WTC11 (cell line): ENCODE measurements around the gene CDK11A. TPM values are rescaled to one million over a fixed set of nuclear protein-coding genes. Genes with fewer than 3 reads are reported as not detected.
"Not testable (repeated sequence)": the region's sequence is repeated elsewhere in the genome, so short reads cannot be mapped to it uniquely, and the experiment has no call there.

Experiments
- ATAC-seq: fragments of 200-7000 bp; cut with Tn5 transposase; 2 replicates; pipeline ENCODE4 v1.10.0; 2021; ENCODE audit warnings: mild to moderate bottlenecking, moderate library complexity
- CTCF ChIA-PET: fragments of 300-600 bp; sonication (Branson Sonifier 250); formaldehyde crosslinking; loops from one replicate; lab custom pipeline; 2021; ENCODE audit warnings: antibody characterized with exemption; lab: Charles Lee
- POLR2A ChIA-PET: fragments of 350-600 bp; sonication (Branson Sonifier 250); formaldehyde crosslinking; loops from one replicate; lab custom pipeline; 2021; ENCODE audit warnings: antibody characterized with exemption; lab: Charles Lee
- DNase-seq: peaks from one replicate; pipeline ENCODE4 v3.0.0; 2021; ENCODE audit warnings: low spot score
- H3K27ac Mint-ChIP-seq: 2 replicates; pipeline ENCODE4 v1.8.0; 2021; ENCODE audit warnings: mixed read lengths
- H3K27me3 Mint-ChIP-seq: 2 replicates; pipeline ENCODE4 v1.8.0; 2021; ENCODE audit warnings: low read depth, mild to moderate bottlenecking, moderate library complexity, mixed read lengths
- H3K36me3 Mint-ChIP-seq: 2 replicates; pipeline ENCODE4 v1.8.0; 2021; ENCODE audit warnings: mixed read lengths
- H3K4me1 Mint-ChIP-seq: 2 replicates; pipeline ENCODE4 v1.8.0; 2022; ENCODE audit warnings: mixed read lengths
- H3K4me3 Mint-ChIP-seq: 2 replicates; pipeline ENCODE4 v1.8.0; 2021; ENCODE audit warnings: mild to moderate bottlenecking, moderate library complexity, mixed read lengths
- H3K9me3 Mint-ChIP-seq: 2 replicates; pipeline ENCODE4 v1.8.0; 2021; ENCODE audit warnings: mixed read lengths
- AR ChIP-seq: fragments of 250-450 bp; sonication (Bioruptor Pico); IDR thresholded peaks from 2 replicates; pipeline ENCODE4 v1.9.0; 2021; ENCODE audit warnings: mild to moderate bottlenecking
- CDX4 ChIP-seq: fragments of 250-450 bp; sonication (Bioruptor Pico); IDR thresholded peaks from 2 replicates; pipeline ENCODE4 v1.9.0; 2021; ENCODE audit warnings: moderate library complexity, mild to moderate bottlenecking, inconsistent platforms, borderline replicate concordance
- CTCF ChIP-seq: fragments of 200-600 bp; IDR thresholded peaks from 2 replicates; pipeline ENCODE4 v1.8.0; 2022; ENCODE audit warnings: antibody characterized with exemption
- GTF2I ChIP-seq: fragments of 250-450 bp; sonication (Bioruptor Pico); conservative IDR thresholded peaks from 2 replicates; pipeline ENCODE4 v1.4.0; 2021; ENCODE audit warnings: mild to moderate bottlenecking
- NFATC4 ChIP-seq: fragments of 250-450 bp; sonication (Bioruptor Pico); IDR thresholded peaks from 2 replicates; pipeline ENCODE4 v1.9.0; 2021; ENCODE audit warnings: mild to moderate bottlenecking
- TP53 ChIP-seq: sonication (generic); formaldehyde crosslinking; IDR thresholded peaks from 2 replicates; pipeline ENCODE4 v1.8.1; 2023; ENCODE audit warnings: mild to moderate bottlenecking, missing genetic modification reagents
- ZNF219 ChIP-seq: sonication (generic); formaldehyde crosslinking; IDR thresholded peaks from 2 replicates; pipeline ENCODE4 v1.8.0; 2023; ENCODE audit warnings: missing genetic modification reagents, mild to moderate bottlenecking, borderline replicate concordance
- total RNA-seq: library from RNA; stranded (reverse); gene quantifications from 3 replicates; pipeline ENCODE4 v1.2.3, GENCODE V29; 2021

The CDK11A gene
- total RNA-seq, 1 experiment from 2014 or later: 54.7 TPM

GRCh38 chr1:1726088-1726487 lies 1.9 kb upstream of the CDK11A start:
- POLR2A ChIA-PET, H3K4me1 Mint-ChIP-seq, H3K36me3 Mint-ChIP-seq, H3K27me3 Mint-ChIP-seq, H3K9me3 Mint-ChIP-seq, ATAC-seq: not testable (repeated sequence)
- peak; percentile 29 for DNase-seq
- peak overlapping the region; percentile 41; the same call in 1 of the 2 replicates for H3K27ac Mint-ChIP-seq
- H3K4me3 Mint-ChIP-seq: peak overlapping the region; percentile 48
- CTCF ChIA-PET: interaction anchor here (1.3 kb wide), 1 partner anchor 60 kb away, joined by 3 read pairs; no protein-coding TSS in a partner anchor

GRCh38 chr1:1721201-1721600 lies 3.0 kb downstream of the CDK11A start:
- Mint-ChIP-seq H3K4me1 (no peaks in the 10 kb centered on the region), H3K36me3 (peaks cover 31% of the 10 kb centered on the region), H3K4me3 (no peak overlapping the region), H3K27ac (no peak overlapping the region), H3K27me3 (no peaks in the 10 kb centered on the region), H3K9me3 (no peaks in the 10 kb centered on the region)
- POLR2A ChIA-PET: no interaction called here
- ATAC-seq: no peak
- no peak for TF ChIP-seq ZNF219 (CRISPR knock-in tag)
- TF ChIP-seq TP53: no peak
- no peak for TF ChIP-seq NFATC4 (CRISPR knock-in tag)
- TF ChIP-seq GTF2I: no peak
- TF ChIP-seq AR (CRISPR knock-in tag): no peak
- TF ChIP-seq CDX4 (CRISPR knock-in tag): no peak
- TF ChIP-seq CTCF: no peak
- no peak for DNase-seq
- CTCF ChIA-PET: no interaction called here

- H3K4me3 Mint-ChIP-seq, H3K4me1 Mint-ChIP-seq, CTCF ChIA-PET, H3K9me3 Mint-ChIP-seq, POLR2A ChIA-PET, H3K27me3 Mint-ChIP-seq, H3K27ac Mint-ChIP-seq, ATAC-seq, DNase-seq: not testable (repeated sequence)
- H3K36me3 Mint-ChIP-seq: peaks cover 44% of the 10 kb centered on the region
Measured at GRCh38 chr1:1715109-1715883, 8.9 kb downstream of the CDK11A start.

- CTCF ChIA-PET, H3K9me3 Mint-ChIP-seq, H3K36me3 Mint-ChIP-seq, H3K4me1 Mint-ChIP-seq, ATAC-seq, DNase-seq, H3K27ac Mint-ChIP-seq, H3K27me3 Mint-ChIP-seq, H3K4me3 Mint-ChIP-seq, POLR2A ChIA-PET: not testable (repeated sequence)
Measured at GRCh38 chr1:1707897-1708296, 16.3 kb downstream of the CDK11A start.

- H3K36me3 Mint-ChIP-seq, CTCF ChIA-PET, DNase-seq, POLR2A ChIA-PET, H3K4me1 Mint-ChIP-seq, ATAC-seq, H3K4me3 Mint-ChIP-seq, H3K27me3 Mint-ChIP-seq, H3K9me3 Mint-ChIP-seq, H3K27ac Mint-ChIP-seq: not testable (repeated sequence)
Measured at GRCh38 chr1:1707241-1707640, 16.9 kb downstream of the CDK11A start.

- H3K27me3 Mint-ChIP-seq, H3K36me3 Mint-ChIP-seq, H3K4me3 Mint-ChIP-seq, POLR2A ChIA-PET, H3K4me1 Mint-ChIP-seq, ATAC-seq, H3K9me3 Mint-ChIP-seq, H3K27ac Mint-ChIP-seq, DNase-seq: not testable (repeated sequence)
- CTCF ChIA-PET: interaction anchor here (0.9 kb wide), 1 partner anchor 203 kb away, joined by 3 read pairs; no protein-coding TSS in a partner anchor
Measured at GRCh38 chr1:1705623-1706022, 18.5 kb downstream of the CDK11A start.

- H3K9me3 Mint-ChIP-seq, H3K36me3 Mint-ChIP-seq, CTCF ChIA-PET, H3K4me1 Mint-ChIP-seq, DNase-seq, H3K27ac Mint-ChIP-seq, H3K27me3 Mint-ChIP-seq, POLR2A ChIA-PET, H3K4me3 Mint-ChIP-seq, ATAC-seq: not testable (repeated sequence)
Measured at GRCh38 chr1:1704284-1704957, 19.7 kb downstream of the CDK11A start.
